Stimulated activated naive B cell treated with anti-CD40 and anti-IgM and Interleukin-4, amounts not matched to agents 10 μg/mL and 1 μg/mL and 100 μg/mL, for 72 hours (primary cell): Measurements from ENCODE around the gene STN1.
A peak's percentile ranks its signal among the peaks of the same experiment; 100 is the strongest.

Experiments used
- ATAC-seq, 2 donors: fragments of 150-1000 bp; cut with Tn5 transposase; replicated peaks; 2 replicates each; pipeline ENCODE4 v1.10.0; 2021; ENCODE audit warnings: moderate library complexity in 1 of 2
- DNase-seq: peaks from one replicate; pipeline ENCODE4 v3.0.0; 2021
- H3K27ac Mint-ChIP-seq: one replicate; pipeline ENCODE4 v1.8.0; 2022; ENCODE audit warnings: mild to moderate bottlenecking, mixed read lengths
- H3K27me3 Mint-ChIP-seq, 2 donors: one replicate each; pipeline ENCODE4 v1.8.0; 2022; ENCODE audit warnings: mixed read lengths in 2 of 2
- H3K36me3 Mint-ChIP-seq, 2 donors: one replicate each; pipeline ENCODE4 v1.8.0; 2022; ENCODE audit warnings: mixed read lengths in 2 of 2, mild to moderate bottlenecking in 1 of 2
- H3K4me1 Mint-ChIP-seq, 2 donors: one replicate each; pipeline ENCODE4 v1.8.0; 2022; ENCODE audit warnings: mixed read lengths in 2 of 2, mild to moderate bottlenecking in 1 of 2
- H3K4me3 Mint-ChIP-seq, 2 donors: one replicate each; pipeline ENCODE4 v1.8.0; 2022; ENCODE audit warnings: mild to moderate bottlenecking in 2 of 2, mixed read lengths in 2 of 2, moderate library complexity in 1 of 2
- H3K9me3 Mint-ChIP-seq, 2 donors: one replicate each; pipeline ENCODE4 v1.8.0; 2022; ENCODE audit warnings: mixed read lengths in 2 of 2, mild to moderate bottlenecking in 1 of 2

Gene STN1

GRCh38 chr10:103894441-103894864 is 23.5 kb downstream of the STN1 start:
- Mint-ChIP-seq H3K9me3 (no peaks in the 10 kb centered on the region), H3K4me3 (no peak overlapping the region), H3K27me3 (no peaks in the 10 kb centered on the region), H3K36me3 (peaks cover 30 to 51% of the 10 kb centered on the region in 2 donors), H3K27ac (no peak overlapping the region), H3K4me1 (peaks cover 0 to 2% of the 10 kb centered on the region in 2 donors)
- ATAC-seq (no peak), DNase-seq (no peak)

GRCh38 chr10:103893817-103894216 is 24.2 kb downstream of the STN1 start:
- no peak overlapping the region for H3K4me3 Mint-ChIP-seq
- H3K4me1 Mint-ChIP-seq = peaks cover 0 to 2% of the 10 kb centered on the region in 2 donors
- H3K9me3 Mint-ChIP-seq = no peaks in the 10 kb centered on the region
- ATAC-seq = no peak
- no peak overlapping the region for H3K27ac Mint-ChIP-seq
- no peaks in the 10 kb centered on the region for H3K27me3 Mint-ChIP-seq
- peaks cover 34 to 48% of the 10 kb centered on the region in 2 donors for H3K36me3 Mint-ChIP-seq
- no peak for DNase-seq

GRCh38 chr10:103892181-103892580 is 25.8 kb downstream of the STN1 start:
- H3K9me3 Mint-ChIP-seq = no peaks in the 10 kb centered on the region
- no peak for ATAC-seq
- no peaks in the 10 kb centered on the region for H3K27me3 Mint-ChIP-seq
- H3K36me3 Mint-ChIP-seq = peaks cover 32 to 41% of the 10 kb centered on the region in 2 donors
- no peak for DNase-seq
- peaks cover 0 to 4% of the 10 kb centered on the region in 2 donors for H3K4me1 Mint-ChIP-seq
- no peak overlapping the region for H3K4me3 Mint-ChIP-seq
- H3K27ac Mint-ChIP-seq = no peak overlapping the region

GRCh38 chr10:103890688-103891087 is 27.3 kb downstream of the STN1 start:
- no peaks in the 10 kb centered on the region for H3K9me3 Mint-ChIP-seq
- DNase-seq (no peak), ATAC-seq (no peak)
- peaks cover 26 to 35% of the 10 kb centered on the region in 2 donors for H3K36me3 Mint-ChIP-seq
- peaks cover 0 to 4% of the 10 kb centered on the region in 2 donors for H3K4me1 Mint-ChIP-seq
- no peak overlapping the region for H3K27ac Mint-ChIP-seq
- H3K4me3 Mint-ChIP-seq = no peak overlapping the region
- no peaks in the 10 kb centered on the region for H3K27me3 Mint-ChIP-seq

- peaks cover 0 to 2% of the 10 kb centered on the region in 2 donors for H3K4me1 Mint-ChIP-seq
- no peak for ATAC-seq
- no peaks in the 10 kb centered on the region for H3K9me3 Mint-ChIP-seq
- no peak overlapping the region for H3K4me3 Mint-ChIP-seq
- no peaks in the 10 kb centered on the region for H3K27me3 Mint-ChIP-seq
- peaks cover 22 to 32% of the 10 kb centered on the region in 2 donors for H3K36me3 Mint-ChIP-seq
- H3K27ac Mint-ChIP-seq = no peak overlapping the region
- no peak for DNase-seq
Observed at GRCh38 chr10:103890194-103890658, 27.8 kb downstream of the STN1 start.

GRCh38 chr10:103889121-103889720 is 28.8 kb downstream of the STN1 start:
- H3K27me3 Mint-ChIP-seq = no peaks in the 10 kb centered on the region
- H3K27ac Mint-ChIP-seq = no peak overlapping the region
- no peak for ATAC-seq
- H3K9me3 Mint-ChIP-seq = no peaks in the 10 kb centered on the region
- H3K4me3 Mint-ChIP-seq = no peak overlapping the region
- DNase-seq = no peak
- peaks cover 0 to 2% of the 10 kb centered on the region in 2 donors for H3K4me1 Mint-ChIP-seq
- H3K36me3 Mint-ChIP-seq = peaks cover 23 to 33% of the 10 kb centered on the region in 2 donors

GRCh38 chr10:103888113-103888841 is 29.7 kb downstream of the STN1 start:
- no peaks in the 10 kb centered on the region for H3K27me3 Mint-ChIP-seq
- peaks cover 23 to 34% of the 10 kb centered on the region in 2 donors for H3K36me3 Mint-ChIP-seq
- H3K27ac Mint-ChIP-seq = no peak overlapping the region
- DNase-seq = no peak
- H3K4me1 Mint-ChIP-seq = peaks cover 0 to 2% of the 10 kb centered on the region in 2 donors
- no peak overlapping the region for H3K4me3 Mint-ChIP-seq
- ATAC-seq = peak; percentile 69 to 77
- no peaks in the 10 kb centered on the region for H3K9me3 Mint-ChIP-seq

- Mint-ChIP-seq H3K36me3 (peaks cover 36 to 46% of the 10 kb centered on the region in 2 donors), H3K27me3 (no peaks in the 10 kb centered on the region), H3K9me3 (no peaks in the 10 kb centered on the region), H3K4me1 (peaks cover 0 to 2% of the 10 kb centered on the region in 2 donors), H3K4me3 (no peak overlapping the region), H3K27ac (no peak overlapping the region)
- DNase-seq = no peak
- ATAC-seq = no peak
Observed at GRCh38 chr10:103885617-103886016, 32.4 kb downstream of the STN1 start.

GRCh38 chr10:103884681-103885139 is 33.3 kb downstream of the STN1 start:
- peak; percentile 6 for DNase-seq
- Mint-ChIP-seq H3K4me1 (peaks cover 0 to 2% of the 10 kb centered on the region in 2 donors), H3K9me3 (no peaks in the 10 kb centered on the region), H3K4me3 (no peak overlapping the region), H3K27me3 (no peaks in the 10 kb centered on the region), H3K27ac (no peak overlapping the region), H3K36me3 (peaks cover 36 to 53% of the 10 kb centered on the region in 2 donors)
- peak; percentile 48 to 57 for ATAC-seq

GRCh38 chr10:103882285-103883007 is 35.5 kb downstream of the STN1 start:
- Mint-ChIP-seq H3K4me3 (no peak overlapping the region), H3K36me3 (peaks cover 43 to 63% of the 10 kb centered on the region in 2 donors), H3K27me3 (no peaks in the 10 kb centered on the region), H3K9me3 (no peaks in the 10 kb centered on the region), H3K27ac (no peak overlapping the region), H3K4me1 (no peaks in the 10 kb centered on the region)
- DNase-seq (no peak), ATAC-seq (no peak)

GRCh38 chr10:103881416-103882284 is 36.3 kb downstream of the STN1 start:
- Mint-ChIP-seq H3K9me3 (no peaks in the 10 kb centered on the region), H3K4me1 (no peaks in the 10 kb centered on the region), H3K27ac (no peak overlapping the region), H3K4me3 (no peak overlapping the region), H3K36me3 (peaks cover 40 to 61% of the 10 kb centered on the region in 2 donors), H3K27me3 (no peaks in the 10 kb centered on the region)
- DNase-seq (no peak), ATAC-seq (no peak)

- Mint-ChIP-seq H3K9me3 (no peaks in the 10 kb centered on the region), H3K4me1 (no peaks in the 10 kb centered on the region), H3K36me3 (peaks cover 41 to 57% of the 10 kb centered on the region in 2 donors), H3K27ac (no peak overlapping the region), H3K4me3 (no peak overlapping the region), H3K27me3 (no peaks in the 10 kb centered on the region)
- DNase-seq = no peak
- ATAC-seq = no peak
Observed at GRCh38 chr10:103879831-103880230, 38.2 kb downstream of the STN1 start.

GRCh38 chr10:103879409-103879808 is 38.6 kb downstream of the STN1 start:
- Mint-ChIP-seq H3K27me3 (no peaks in the 10 kb centered on the region), H3K4me3 (no peak overlapping the region), H3K9me3 (no peaks in the 10 kb centered on the region), H3K27ac (no peak overlapping the region), H3K36me3 (peaks cover 40 to 53% of the 10 kb centered on the region in 2 donors), H3K4me1 (no peaks in the 10 kb centered on the region)
- ATAC-seq (no peak), DNase-seq (no peak)

GRCh38 chr10:103877861-103878260 is 40.1 kb downstream of the STN1 start:
- Mint-ChIP-seq H3K36me3 (peaks cover 37 to 48% of the 10 kb centered on the region in 2 donors), H3K27ac (peak overlapping the region; percentile 42), H3K27me3 (no peaks in the 10 kb centered on the region), H3K4me1 (no peaks in the 10 kb centered on the region), H3K4me3 (no peak overlapping the region), H3K9me3 (no peaks in the 10 kb centered on the region)
- DNase-seq (no peak), ATAC-seq (no peak)
